HepG2 (cell line): Measurements from ENCODE around the gene C1QBP. TPM values are rescaled to one million over a fixed set of nuclear protein-coding genes. Genes with fewer than 3 reads are reported as not detected.
A peak's percentile ranks its signal among the peaks of the same experiment; 100 is the strongest.

Experiments
- FOXM1 ChIP-seq: sonication (generic); formaldehyde crosslinking; IDR thresholded peaks from 2 replicates; pipeline ENCODE4 v1.5.0; 2020; ENCODE audit warnings: missing genetic modification reagents
- HINFP ChIP-seq: sonication (generic); formaldehyde crosslinking; IDR thresholded peaks from 2 replicates; pipeline ENCODE4 v1.4.0; 2020; ENCODE audit warnings: low read depth, mild to moderate bottlenecking, missing genetic modification reagents
- MXD4 ChIP-seq: IDR thresholded peaks from 2 replicates; pipeline ENCODE4 v1.6.1; 2016; ENCODE audit warnings: mild to moderate bottlenecking, missing biosample characterization, missing genetic modification reagents
- MZF1 ChIP-seq: sonication (generic); formaldehyde crosslinking; IDR thresholded peaks from 2 replicates; pipeline ENCODE4 v1.8.1; 2023; ENCODE audit warnings: mild to moderate bottlenecking, missing genetic modification reagents, borderline replicate concordance
- RARA ChIP-seq: IDR thresholded peaks from 2 replicates; pipeline ENCODE4 v1.6.1; 2016; ENCODE audit warnings: missing genetic modification reagents, missing compliant biosample characterization
- SCMH1 ChIP-seq: sonication (generic); formaldehyde crosslinking; IDR thresholded peaks from 2 replicates; pipeline ENCODE4 v1.9.0; 2021; ENCODE audit warnings: missing genetic modification reagents, mild to moderate bottlenecking, borderline replicate concordance
- ZBTB42 ChIP-seq: sonication (generic); formaldehyde crosslinking; IDR thresholded peaks from 2 replicates; pipeline ENCODE4 v1.5.0; 2020; ENCODE audit warnings: mild to moderate bottlenecking, missing genetic modification reagents
- ZFP90 ChIP-seq: sonication (generic); formaldehyde crosslinking; IDR thresholded peaks from 2 replicates; pipeline ENCODE4 v1.8.0; 2022; ENCODE audit warnings: missing genetic modification reagents, mild to moderate bottlenecking, inconsistent platforms, borderline replicate concordance
- ZNF331 ChIP-seq: sonication (generic); formaldehyde crosslinking; IDR thresholded peaks from 2 replicates; pipeline ENCODE4 v1.4.0; 2020; ENCODE audit warnings: missing genetic modification reagents
- ZNF430 ChIP-seq: sonication (generic); formaldehyde crosslinking; IDR thresholded peaks from 2 replicates; pipeline ENCODE4 v1.9.0; 2021; ENCODE audit warnings: mild to moderate bottlenecking, missing genetic modification reagents
- ZNF678 ChIP-seq: sonication (generic); formaldehyde crosslinking; IDR thresholded peaks from 2 replicates; pipeline ENCODE4 v1.4.0; 2020; ENCODE audit warnings: mild to moderate bottlenecking, missing genetic modification reagents
- ZNF737 ChIP-seq: sonication (generic); formaldehyde crosslinking; IDR thresholded peaks from 2 replicates; pipeline ENCODE4 v1.5.0; 2020; ENCODE audit warnings: missing genetic modification reagents, mild to moderate bottlenecking, borderline replicate concordance
- ZNF747 ChIP-seq: sonication (generic); formaldehyde crosslinking; IDR thresholded peaks from 2 replicates; pipeline ENCODE4 v1.8.1; 2023; ENCODE audit warnings: missing genetic modification reagents, mild to moderate bottlenecking, borderline replicate concordance
- ZNF781 ChIP-seq: sonication (generic); formaldehyde crosslinking; IDR thresholded peaks from 2 replicates; pipeline ENCODE4 v1.5.1; 2020; ENCODE audit warnings: borderline replicate concordance, mild to moderate bottlenecking, missing genetic modification reagents; ENCODE audit errors: not compliant biosample characterization
- ZSCAN29 ChIP-seq: sonication (generic); formaldehyde crosslinking; conservative IDR thresholded peaks from 2 replicates; pipeline ENCODE4 v1.4.0; 2020; ENCODE audit warnings: mild to moderate bottlenecking, missing genetic modification reagents
- polyA plus RNA-seq, 8 experiments: library from polyadenylated mRNA; depleted of rRNA in 3 of 8; stranded (reverse) in 7 of 8; unstranded in 1 of 8; fragments of >200 nt; fragmentation: Illumina TruSeq in 4 of 8; extraction: Trizol in 4 of 8; gene quantifications; 2 replicates each; pipeline versions ENCODE4 v1.2.1 to v1.2.3, GENCODE V29; 2011 to 2016; ENCODE audit warnings: low read depth in 4 of 8, missing spikeins in 1 of 8, mixed read lengths in 1 of 8; ENCODE audit not compliant: insufficient read depth in 1 of 8
- total RNA-seq, 5 experiments: library from RNA; depleted of rRNA; stranded (reverse); fragments of >200 nt; fragmentation: Illumina TruSeq; extraction: Trizol; gene quantifications; 2 replicates each; pipeline ENCODE4 v1.2.3, GENCODE V29; 2016; ENCODE audit warnings: low read depth in 1 of 5
- TF ChIP-seq, protein P1 (sequence below): sonication (generic); formaldehyde crosslinking; IDR thresholded peaks from 2 replicates; pipeline ENCODE4 v1.5.1; 2020; ENCODE audit warnings: mild to moderate bottlenecking, missing genetic modification reagents, moderate library complexity
- TF ChIP-seq, protein P2 (sequence below), 2 experiments: IDR thresholded peaks; 2 replicates each; pipeline ENCODE4 v1.6.1; 2011 to 2012; ENCODE audit warnings: low read length in 2 of 2, borderline replicate concordance in 1 of 2, low read depth in 1 of 2, mild to moderate bottlenecking in 1 of 2, moderate library complexity in 1 of 2

The C1QBP gene
- total and polyA plus RNA-seq, 2 of the 13 experiments (the other 11 are each of a cell fraction or from before 2014, with no cell fraction given): 219 to 680 TPM

DNA sequence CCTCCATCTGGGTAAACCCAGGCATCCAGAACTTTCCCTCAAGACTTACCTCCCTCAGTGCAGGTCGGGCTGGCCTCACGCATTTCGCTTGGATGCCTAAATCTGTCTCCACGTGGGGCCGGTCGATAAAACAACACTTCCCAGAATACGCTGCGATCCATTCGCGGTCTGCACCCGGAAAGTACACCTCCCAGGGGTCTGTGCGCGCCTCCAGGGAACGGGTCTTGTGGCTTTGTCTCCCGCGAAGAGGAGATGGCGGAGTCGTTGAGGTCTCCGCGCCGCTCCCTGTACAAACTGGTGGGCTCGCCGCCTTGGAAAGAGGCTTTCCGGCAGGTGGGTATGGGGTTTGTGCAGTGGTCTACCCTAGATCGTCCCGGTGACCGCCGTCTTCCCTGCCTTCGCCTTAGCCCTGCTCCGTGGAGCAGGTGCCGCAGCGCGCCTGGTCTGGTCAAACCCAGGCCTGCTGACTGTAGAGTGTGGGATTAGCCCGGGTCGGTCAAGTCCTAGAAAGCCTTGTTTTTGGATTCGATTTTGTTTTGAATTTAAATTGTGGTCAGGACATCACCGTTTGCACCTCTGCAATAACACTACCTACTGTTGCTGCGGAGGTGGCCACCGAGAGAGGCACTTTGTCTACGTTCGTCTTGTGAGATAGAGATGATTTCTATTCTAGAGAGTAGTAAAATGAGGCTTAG, 18.8 kb downstream of the C1QBP start, which contains the start of gene RPAIN (continued):
- peak; percentile 22; the same call in 1 of the 2 replicates for TF ChIP-seq HINFP (CRISPR knock-in tag)
- TF ChIP-seq ZSCAN29: no peak
- TF ChIP-seq ZNF331: 0 out of 2 replicates have a peak, but pooled peaks have one; percentile 10
- TF ChIP-seq, protein P1, sequence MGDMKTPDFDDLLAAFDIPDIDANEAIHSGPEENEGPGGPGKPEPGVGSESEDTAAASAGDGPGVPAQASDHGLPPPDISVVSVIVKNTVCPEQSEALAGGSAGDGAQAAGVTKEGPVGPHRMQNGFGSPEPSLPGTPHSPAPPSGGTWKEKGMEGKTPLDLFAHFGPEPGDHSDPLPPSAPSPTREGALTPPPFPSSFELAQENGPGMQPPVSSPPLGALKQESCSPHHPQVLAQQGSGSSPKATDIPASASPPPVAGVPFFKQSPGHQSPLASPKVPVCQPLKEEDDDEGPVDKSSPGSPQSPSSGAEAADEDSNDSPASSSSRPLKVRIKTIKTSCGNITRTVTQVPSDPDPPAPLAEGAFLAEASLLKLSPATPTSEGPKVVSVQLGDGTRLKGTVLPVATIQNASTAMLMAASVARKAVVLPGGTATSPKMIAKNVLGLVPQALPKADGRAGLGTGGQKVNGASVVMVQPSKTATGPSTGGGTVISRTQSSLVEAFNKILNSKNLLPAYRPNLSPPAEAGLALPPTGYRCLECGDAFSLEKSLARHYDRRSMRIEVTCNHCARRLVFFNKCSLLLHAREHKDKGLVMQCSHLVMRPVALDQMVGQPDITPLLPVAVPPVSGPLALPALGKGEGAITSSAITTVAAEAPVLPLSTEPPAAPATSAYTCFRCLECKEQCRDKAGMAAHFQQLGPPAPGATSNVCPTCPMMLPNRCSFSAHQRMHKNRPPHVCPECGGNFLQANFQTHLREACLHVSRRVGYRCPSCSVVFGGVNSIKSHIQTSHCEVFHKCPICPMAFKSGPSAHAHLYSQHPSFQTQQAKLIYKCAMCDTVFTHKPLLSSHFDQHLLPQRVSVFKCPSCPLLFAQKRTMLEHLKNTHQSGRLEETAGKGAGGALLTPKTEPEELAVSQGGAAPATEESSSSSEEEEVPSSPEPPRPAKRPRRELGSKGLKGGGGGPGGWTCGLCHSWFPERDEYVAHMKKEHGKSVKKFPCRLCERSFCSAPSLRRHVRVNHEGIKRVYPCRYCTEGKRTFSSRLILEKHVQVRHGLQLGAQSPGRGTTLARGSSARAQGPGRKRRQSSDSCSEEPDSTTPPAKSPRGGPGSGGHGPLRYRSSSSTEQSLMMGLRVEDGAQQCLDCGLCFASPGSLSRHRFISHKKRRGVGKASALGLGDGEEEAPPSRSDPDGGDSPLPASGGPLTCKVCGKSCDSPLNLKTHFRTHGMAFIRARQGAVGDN (CRISPR knock-in tag): peak; percentile 91
- no peak for TF ChIP-seq RARA (CRISPR knock-in tag)
- TF ChIP-seq SCMH1: no peak
- TF ChIP-seq MZF1 (CRISPR knock-in tag): 0 out of 2 replicates have a peak, but pooled peaks have one; percentile 69
- no peak for TF ChIP-seq ZNF430 (CRISPR knock-in tag)
- TF ChIP-seq ZNF678 (CRISPR knock-in tag): 0 out of 2 replicates have a peak, but pooled peaks have one; percentile 58
- TF ChIP-seq ZFP90 (CRISPR knock-in tag): peak; percentile 52; the same call in 1 of the 2 replicates
- TF ChIP-seq, protein P2, sequence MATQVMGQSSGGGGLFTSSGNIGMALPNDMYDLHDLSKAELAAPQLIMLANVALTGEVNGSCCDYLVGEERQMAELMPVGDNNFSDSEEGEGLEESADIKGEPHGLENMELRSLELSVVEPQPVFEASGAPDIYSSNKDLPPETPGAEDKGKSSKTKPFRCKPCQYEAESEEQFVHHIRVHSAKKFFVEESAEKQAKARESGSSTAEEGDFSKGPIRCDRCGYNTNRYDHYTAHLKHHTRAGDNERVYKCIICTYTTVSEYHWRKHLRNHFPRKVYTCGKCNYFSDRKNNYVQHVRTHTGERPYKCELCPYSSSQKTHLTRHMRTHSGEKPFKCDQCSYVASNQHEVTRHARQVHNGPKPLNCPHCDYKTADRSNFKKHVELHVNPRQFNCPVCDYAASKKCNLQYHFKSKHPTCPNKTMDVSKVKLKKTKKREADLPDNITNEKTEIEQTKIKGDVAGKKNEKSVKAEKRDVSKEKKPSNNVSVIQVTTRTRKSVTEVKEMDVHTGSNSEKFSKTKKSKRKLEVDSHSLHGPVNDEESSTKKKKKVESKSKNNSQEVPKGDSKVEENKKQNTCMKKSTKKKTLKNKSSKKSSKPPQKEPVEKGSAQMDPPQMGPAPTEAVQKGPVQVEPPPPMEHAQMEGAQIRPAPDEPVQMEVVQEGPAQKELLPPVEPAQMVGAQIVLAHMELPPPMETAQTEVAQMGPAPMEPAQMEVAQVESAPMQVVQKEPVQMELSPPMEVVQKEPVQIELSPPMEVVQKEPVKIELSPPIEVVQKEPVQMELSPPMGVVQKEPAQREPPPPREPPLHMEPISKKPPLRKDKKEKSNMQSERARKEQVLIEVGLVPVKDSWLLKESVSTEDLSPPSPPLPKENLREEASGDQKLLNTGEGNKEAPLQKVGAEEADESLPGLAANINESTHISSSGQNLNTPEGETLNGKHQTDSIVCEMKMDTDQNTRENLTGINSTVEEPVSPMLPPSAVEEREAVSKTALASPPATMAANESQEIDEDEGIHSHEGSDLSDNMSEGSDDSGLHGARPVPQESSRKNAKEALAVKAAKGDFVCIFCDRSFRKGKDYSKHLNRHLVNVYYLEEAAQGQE (IDR thresholded peaks at IDR 0.05; ENCODE audit: borderline replicate concordance in 1 of 2, low read depth in 1 of 2, low read length in 2 of 2): peak in 1 of 2 experiments; percentile 48; a peak in 2 of 4 replicates
- no peak for TF ChIP-seq ZBTB42 (CRISPR knock-in tag)
- peak; percentile 79; the same call in 1 of the 2 replicates for TF ChIP-seq ZNF747 (CRISPR knock-in tag)
- TF ChIP-seq ZNF737 (CRISPR knock-in tag): no peak
- no peak for TF ChIP-seq FOXM1 (CRISPR knock-in tag)
- no peak for TF ChIP-seq ZNF781 (CRISPR knock-in tag)
- peak; percentile 96 for TF ChIP-seq MXD4 (CRISPR knock-in tag)
